ENCODE measurements around the gene OR51L1. TPM values are rescaled to one million over a fixed set of nuclear protein-coding genes. Genes with fewer than 3 reads are reported as not detected.
"Not testable (repeated sequence)": the region's sequence is repeated elsewhere in the genome, so short reads cannot be mapped to it uniquely, and the experiment has no call there.

Gene OR51L1, protein sequence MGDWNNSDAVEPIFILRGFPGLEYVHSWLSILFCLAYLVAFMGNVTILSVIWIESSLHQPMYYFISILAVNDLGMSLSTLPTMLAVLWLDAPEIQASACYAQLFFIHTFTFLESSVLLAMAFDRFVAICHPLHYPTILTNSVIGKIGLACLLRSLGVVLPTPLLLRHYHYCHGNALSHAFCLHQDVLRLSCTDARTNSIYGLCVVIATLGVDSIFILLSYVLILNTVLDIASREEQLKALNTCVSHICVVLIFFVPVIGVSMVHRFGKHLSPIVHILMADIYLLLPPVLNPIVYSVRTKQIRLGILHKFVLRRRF
- not detected for total RNA-seq
- long read RNA-seq, donor 1, result 0 reads
- long read RNA-seq, donor 2, result 0 reads

GRCh38 chr11:4994551-4994950 lies at the start of gene OR51L1:
TSS of gene OR51L1 (plus strand) at chr11:4994851. CDS start at chr11:4998983, 4,132 bp downstream.
- intact Hi-C loops (cut with DNase I), result no loop called here
- no peak for DNase-seq (ENCODE audit: low spot score)

DNA sequence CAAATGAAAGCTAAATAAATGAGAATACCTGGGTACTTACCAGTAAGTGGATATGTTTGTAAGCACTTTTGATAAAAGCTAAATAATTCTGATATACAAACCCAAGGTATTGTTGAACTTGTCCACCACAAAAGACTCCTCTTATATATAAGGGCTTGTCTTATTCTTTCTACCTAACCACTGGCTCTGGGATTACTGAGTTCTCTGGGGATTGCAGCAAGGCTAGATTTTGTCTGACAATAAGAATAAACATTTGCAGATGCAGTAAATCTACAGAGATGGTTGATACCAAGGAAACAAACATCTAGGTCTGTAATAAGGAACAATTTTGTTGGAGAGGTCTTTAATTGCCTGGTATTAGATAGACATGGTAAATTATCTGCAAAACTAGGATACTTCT lies 47.1 kb upstream of the OR51L1 start, which contains the start of gene OR51A4:
TSS of gene OR51A4 (minus strand) at position 101 of the 400 bp plus-strand sequence. CDS start 505 bp downstream, outside the sequence.
- intact Hi-C loops (cut with DNase I), result no loop called here
- no peak for DNase-seq (ENCODE audit: low spot score)

GRCh38 chr11:4955613-4956012 lies 39.0 kb upstream of the OR51L1 start, which contains the start of gene OR51A2:
TSS of gene OR51A2 (minus strand) at chr11:4955713. CDS start at chr11:4955713, 0 bp downstream.
- DNase-seq (ENCODE audit: low spot score); intact Hi-C loops (cut with DNase I): not testable (repeated sequence)

DNA sequence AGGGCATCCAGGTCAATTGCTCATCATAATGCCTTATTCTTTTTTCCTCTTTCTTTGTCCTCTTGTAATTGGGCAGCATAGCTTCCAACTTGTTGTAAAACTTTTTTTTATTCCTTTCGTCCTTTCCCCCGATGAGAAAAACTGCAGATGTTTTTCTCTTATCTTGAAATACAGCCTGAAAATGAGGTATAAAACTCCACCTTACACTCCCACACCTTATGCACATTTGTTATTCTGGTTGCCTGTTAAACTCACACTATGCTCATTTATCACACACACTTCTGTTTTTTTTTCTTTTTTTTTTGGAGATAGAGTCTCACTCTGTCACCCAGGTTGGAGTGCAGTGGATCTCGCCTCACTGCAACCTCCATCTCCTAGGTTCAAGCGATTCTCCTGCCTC lies 37.3 kb upstream of the OR51L1 start:
- intact Hi-C loops (cut with DNase I), result no loop called here
- no peak for DNase-seq (ENCODE audit: low spot score)

DNA sequence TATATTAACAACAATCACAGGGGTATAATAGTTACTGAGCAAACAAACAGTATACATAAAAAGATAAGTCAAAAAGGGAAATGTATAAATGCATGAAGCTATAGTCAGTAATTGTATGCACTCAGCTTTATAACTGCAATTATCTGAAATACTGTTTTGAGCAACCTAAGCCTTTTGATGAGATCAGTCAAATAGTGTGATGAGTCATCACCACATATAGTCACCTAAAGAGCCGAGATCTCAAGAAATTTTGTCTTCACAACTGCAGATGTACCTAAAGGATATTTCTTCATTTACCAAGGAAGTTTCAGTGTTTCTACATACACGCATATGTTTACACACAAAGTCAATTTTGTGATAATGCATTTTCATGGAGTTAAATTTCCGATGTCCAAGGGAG lies 33.8 kb upstream of the OR51L1 start:
- intact Hi-C loops (cut with DNase I), result no loop called here
- no peak for DNase-seq (ENCODE audit: low spot score)

DNA sequence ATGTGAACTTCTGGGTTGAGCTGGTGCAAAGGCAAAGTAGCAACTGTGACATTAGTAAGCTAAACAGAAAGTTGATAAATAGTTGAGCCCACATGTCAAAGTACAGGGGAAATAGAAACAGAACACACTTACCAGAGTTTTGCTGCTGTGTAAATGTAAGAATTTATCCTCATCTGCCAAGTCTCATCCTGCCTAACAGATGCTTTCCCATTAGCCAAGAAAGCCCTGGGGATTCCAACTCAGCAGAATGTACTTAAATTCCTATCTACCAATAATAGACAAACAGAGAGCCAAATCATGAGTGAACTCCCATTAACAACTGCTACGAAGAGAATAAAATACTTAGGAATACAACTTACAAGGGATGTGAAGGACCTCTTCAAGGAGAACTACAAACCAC lies 31.8 kb upstream of the OR51L1 start:
- intact Hi-C loops (cut with DNase I), result no loop called here
- no peak for DNase-seq (ENCODE audit: low spot score)

GRCh38 chr11:4975436-4975835 lies 19.2 kb upstream of the OR51L1 start:
- no peak for DNase-seq (ENCODE audit: low spot score)

GRCh38 chr11:4979036-4979435 lies 15.6 kb upstream of the OR51L1 start:
- intact Hi-C loops (cut with DNase I), result no loop called here
- no peak for DNase-seq (ENCODE audit: low spot score)

More at GRCh38 chr11:4975436-4975835, 19.2 kb upstream of the OR51L1 start:
- intact Hi-C loops (cut with DNase I), result no loop called here

DNA sequence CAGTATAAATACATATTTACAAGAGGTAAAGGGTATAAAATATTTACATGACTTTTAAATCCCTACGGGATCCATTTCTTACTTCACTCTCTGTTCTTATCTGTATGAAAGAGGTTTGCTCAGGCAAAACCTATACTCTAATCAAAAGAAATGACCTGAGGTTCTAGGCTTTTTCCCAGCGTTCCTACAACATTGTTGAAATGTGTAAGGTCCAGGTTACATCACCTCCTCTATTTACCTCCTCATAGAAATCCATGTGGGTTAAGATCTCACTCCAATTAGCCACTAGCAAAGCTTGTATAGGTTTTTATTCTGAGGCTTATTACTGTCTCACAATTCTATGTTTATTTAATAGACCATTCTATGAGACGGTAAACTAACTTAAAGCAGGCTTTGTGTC lies 12.0 kb upstream of the OR51L1 start:
- intact Hi-C loops (cut with DNase I), result no loop called here

DNA sequence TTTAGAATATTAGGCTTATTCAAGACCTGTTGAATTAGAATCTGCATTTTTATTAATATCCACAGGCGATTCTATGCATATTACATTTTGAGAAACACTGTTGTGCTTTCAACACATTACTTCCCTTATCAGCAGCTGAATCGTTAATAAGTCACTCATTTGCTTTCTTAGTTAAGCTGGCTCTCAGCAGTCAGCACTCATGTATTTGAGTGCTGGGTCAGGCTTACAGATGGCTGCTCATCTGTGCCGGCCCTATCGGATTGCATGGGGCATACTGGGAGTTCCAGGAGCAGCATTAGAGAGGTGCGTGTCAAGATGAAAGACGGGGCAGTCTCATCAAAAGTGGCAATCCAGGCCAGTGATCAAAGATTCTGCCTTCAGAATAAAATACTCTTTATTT lies 10.8 kb upstream of the OR51L1 start:
- intact Hi-C loops (cut with DNase I), result no loop called here
- DNase-seq (ENCODE audit: low spot score), result no peak

More for the DNA sequence above, 12.0 kb upstream of the OR51L1 start:
- no peak for DNase-seq (ENCODE audit: low spot score)

DNA sequence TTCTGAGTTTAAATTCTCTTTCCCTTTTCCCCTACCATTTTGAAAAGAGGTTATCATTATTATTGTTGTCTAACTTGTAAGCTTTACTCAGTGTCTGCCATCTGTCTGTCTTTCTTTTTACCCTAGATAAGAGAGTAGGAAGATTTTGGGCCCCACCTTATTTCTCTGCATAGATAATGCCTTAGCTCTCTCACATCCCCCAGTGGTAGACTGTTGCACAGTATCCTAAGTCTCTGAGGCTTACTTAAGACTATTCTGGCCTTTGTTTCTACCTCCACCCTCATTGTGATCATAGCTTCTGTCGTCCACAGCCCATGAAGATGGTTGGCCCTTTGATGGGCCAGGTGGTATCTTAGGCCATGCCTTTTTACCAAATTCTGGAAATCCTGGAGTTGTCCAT lies 3.6 kb upstream of the OR51L1 start:
- intact Hi-C loops (cut with DNase I), result loop anchor here in 1 of 2 donors (1.0 kb wide), 1 partner anchor 30 kb away; no protein-coding TSS in a partner anchor
- no peak for DNase-seq (ENCODE audit: low spot score)

DNA sequence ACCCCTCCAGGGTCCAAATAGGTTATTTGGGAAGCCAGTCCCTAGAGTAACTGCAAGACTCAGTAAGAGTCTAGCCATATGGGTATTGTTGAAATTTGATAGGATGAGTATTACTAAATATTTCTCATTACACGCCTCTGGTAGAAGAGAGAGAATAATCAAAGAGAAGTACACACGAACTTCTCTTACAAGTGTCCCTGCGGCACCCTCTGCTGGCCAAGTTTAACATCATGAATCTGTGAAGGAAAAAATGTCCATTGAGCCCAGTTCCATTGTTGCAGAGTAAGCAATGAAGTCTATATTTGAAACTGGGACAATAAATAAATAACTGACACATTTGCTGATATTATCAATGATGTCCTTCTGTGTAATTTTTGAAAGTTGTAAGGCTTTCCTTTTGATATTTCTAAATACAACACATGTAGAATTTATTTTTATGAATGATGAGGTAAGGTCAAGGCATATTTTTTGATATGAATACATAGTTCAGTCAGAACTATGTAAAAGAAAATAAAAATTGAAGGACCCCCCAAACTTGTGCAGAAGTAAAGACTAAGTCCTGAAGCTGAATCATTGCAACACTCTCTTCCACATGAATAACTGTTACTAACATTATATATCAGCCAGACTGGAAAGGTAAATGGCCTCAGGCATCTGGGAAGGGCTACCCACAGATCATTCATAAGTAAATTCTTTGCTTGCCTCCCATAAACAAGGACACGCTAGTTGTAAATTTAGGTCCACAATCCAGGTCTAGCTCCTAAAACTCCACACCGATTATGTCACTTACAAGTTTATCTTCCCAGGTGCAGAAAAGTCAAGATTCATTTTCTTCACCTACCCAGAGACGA lies 10.0 kb downstream of the OR51L1 start:
- DNase-seq (ENCODE audit: low spot score), result no peak
- intact Hi-C loops (cut with DNase I), result loop anchor here in 1 of 2 donors (10.0 kb wide), 1 partner anchor 370 kb away; the partner anchor contains the start of gene OR51D1

DNA sequence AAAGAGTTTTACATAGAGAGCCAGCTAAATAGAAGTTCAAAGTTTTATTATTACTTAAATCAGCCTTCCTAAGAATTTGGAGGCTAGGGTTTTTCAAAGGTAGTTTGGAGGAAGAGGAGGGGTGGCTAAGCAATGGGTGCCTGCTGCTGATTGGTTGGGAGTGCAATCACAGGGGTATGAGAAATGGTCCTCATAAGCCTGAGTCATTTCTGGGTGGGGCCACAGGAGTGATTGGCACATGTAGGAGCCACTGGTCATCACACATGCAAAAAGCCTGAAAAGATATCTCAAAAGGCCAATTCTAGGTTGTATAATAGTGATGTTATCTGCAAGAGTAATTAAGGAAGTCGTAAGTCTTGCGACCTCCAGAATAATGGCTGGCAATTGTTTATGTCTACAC lies 12.9 kb downstream of the OR51L1 start:
- DNase-seq (ENCODE audit: low spot score), result no peak
- intact Hi-C loops (cut with DNase I), result loop anchor here in 1 of 2 donors (10.0 kb wide), 1 partner anchor 373 kb away; the partner anchor contains the start of gene OR51D1

DNA sequence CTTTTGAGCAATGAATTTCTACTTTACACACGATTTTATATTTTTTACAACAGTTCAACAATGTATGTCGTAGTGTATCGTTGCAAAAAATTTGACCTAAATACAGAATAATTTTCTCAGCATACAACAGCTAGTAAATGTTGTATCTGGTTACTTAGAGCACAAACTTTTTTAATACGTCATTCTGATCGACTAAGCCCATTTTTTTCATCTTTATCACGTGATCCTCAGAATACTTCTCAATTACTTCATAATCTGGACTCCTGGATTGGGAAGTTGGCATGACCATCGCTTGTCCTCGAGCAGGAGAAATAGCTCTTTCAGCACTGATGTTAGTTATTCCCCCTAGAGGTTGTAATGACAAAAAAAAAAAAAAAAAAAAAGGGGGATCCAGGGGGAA lies 16.6 kb downstream of the OR51L1 start:
- no peak for DNase-seq (ENCODE audit: low spot score)
- intact Hi-C loops (cut with DNase I), result no loop called here

GRCh38 chr11:5013012-5013411 lies 18.4 kb downstream of the OR51L1 start:
- no peak for DNase-seq (ENCODE audit: low spot score)
- intact Hi-C loops (cut with DNase I), result no loop called here

GRCh38 chr11:5021996-5022395 lies 27.3 kb downstream of the OR51L1 start:
- no peak for DNase-seq (ENCODE audit: low spot score)

GRCh38 chr11:5036669-5037068 lies 42.0 kb downstream of the OR51L1 start:
- intact Hi-C loops (cut with DNase I), result no loop called here
- no peak for DNase-seq (ENCODE audit: low spot score)

More at GRCh38 chr11:5021996-5022395, 27.3 kb downstream of the OR51L1 start:
- intact Hi-C loops (cut with DNase I), result loop anchor here in 1 of 2 donors (1.0 kb wide), 1 partner anchor 31 kb away; no protein-coding TSS in a partner anchor

DNA sequence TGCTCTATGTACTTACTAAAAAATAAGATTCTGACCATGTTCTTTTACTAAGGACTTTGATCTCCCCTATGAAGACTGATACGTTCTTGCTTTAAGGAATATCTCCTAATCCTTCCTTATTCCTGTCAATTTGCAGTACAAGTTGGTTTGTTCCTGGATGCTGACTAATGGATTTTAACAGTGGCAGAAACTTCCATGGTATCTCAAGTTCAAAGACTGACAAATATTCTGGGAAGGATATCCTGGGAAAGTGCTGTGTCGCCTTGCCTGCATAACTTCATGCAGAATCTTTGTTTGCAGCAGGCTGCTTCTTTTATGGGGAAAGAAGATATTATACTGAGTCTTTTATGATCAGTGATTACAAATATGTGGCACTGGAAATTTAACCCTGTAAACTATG lies 43.3 kb downstream of the OR51L1 start:
- DNase-seq (ENCODE audit: low spot score), result no peak
- intact Hi-C loops (cut with DNase I), result no loop called here

DNA sequence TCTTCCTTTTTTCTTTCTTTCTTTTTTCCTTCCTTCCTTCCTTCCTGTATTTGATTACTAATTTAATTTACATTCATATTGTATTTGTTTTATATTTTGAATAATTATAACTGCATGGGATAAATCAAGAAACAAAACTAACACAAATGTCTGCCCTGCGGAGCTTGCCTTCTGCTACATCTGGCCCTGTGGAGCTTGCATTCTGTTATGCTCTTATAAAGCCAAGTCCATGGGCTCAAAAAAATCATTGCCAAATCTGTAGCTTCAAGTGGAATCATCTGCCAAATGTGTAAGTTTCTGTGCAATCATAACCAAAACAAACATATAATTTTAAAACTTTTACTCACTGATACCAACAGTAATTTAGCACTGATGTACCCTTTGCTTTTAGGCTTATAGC lies 43.7 kb downstream of the OR51L1 start:
- intact Hi-C loops (cut with DNase I), result no loop called here

GRCh38 chr11:5040876-5041275 lies 46.2 kb downstream of the OR51L1 start:
- no peak for DNase-seq (ENCODE audit: low spot score)
- intact Hi-C loops (cut with DNase I), result no loop called here

More for the DNA sequence above, 43.7 kb downstream of the OR51L1 start:
- DNase-seq (ENCODE audit: low spot score), result no peak
